Measurements from ENCODE around the gene CCNF.

- TF ChIP-seq JUND (IDR thresholded peaks at IDR 0.05; ENCODE audit: low read length) (no peak), CTCF (IDR thresholded peaks at IDR 0.05; ENCODE audit: control extremely low read depth in 1 of 3, insufficient read depth in 1 of 3, low read depth in 1 of 3, low read length in 3 of 3) (no peak), ATF3 (IDR thresholded peaks at IDR 0.05; ENCODE audit: insufficient read depth, low read depth, low read length) (no peak), MAX (IDR thresholded peaks at IDR 0.05) (no peak), FOSL1 (IDR thresholded peaks at IDR 0.05; ENCODE audit: insufficient read depth, low read depth, low read length) (no peak), EZH2 (IDR thresholded peaks at IDR 0.05; ENCODE audit: low read depth, low read length, severe bottlenecking) (no peak), SAP30 (IDR thresholded peaks at IDR 0.05; ENCODE audit: insufficient read depth, insufficient replicate concordance, low read length) (no peak), POLR2AphosphoS5 (IDR thresholded peaks at IDR 0.05; ENCODE audit: low read depth, low read length) (no peak), CEBPB (IDR thresholded peaks at IDR 0.05; ENCODE audit: low read depth, low read length) (no peak), ATF2 (IDR thresholded peaks at IDR 0.05; ENCODE audit: low read length) (no peak), TAF1 (IDR thresholded peaks at IDR 0.05; ENCODE audit: low read depth, low read length) (no peak), SIN3A (conservative IDR thresholded peaks at IDR 0.05 in 1 of 2, IDR thresholded peaks at IDR 0.05 in 1 of 2; ENCODE audit: low read depth in 1 of 2, low read length in 2 of 2) (no peak), E2F6 (IDR thresholded peaks at IDR 0.05) (no peak), YY1 (IDR thresholded peaks at IDR 0.05; ENCODE audit: low read depth, low read length) (no peak)
Measured at GRCh38 chr16:2425008-2425518, 4.2 kb upstream of the CCNF start.
